Stimulated activated CD4-positive, alpha-beta T cell treated with anti-CD3 and anti-CD28 coated beads, Interleukin-4, amount 100 ng/mL, for 4 hours (primary cell): ENCODE results near the gene CCDC92B.
"Not testable (repeated sequence)": the region's sequence is repeated elsewhere in the genome, so short reads cannot be mapped to it uniquely, and the experiment has no call there.

Experiments used
- DNase-seq, 2 experiments: peaks; one replicate each; pipeline ENCODE4 v3.0.0-alpha.2; 2020

The CCDC92B gene

DNA sequence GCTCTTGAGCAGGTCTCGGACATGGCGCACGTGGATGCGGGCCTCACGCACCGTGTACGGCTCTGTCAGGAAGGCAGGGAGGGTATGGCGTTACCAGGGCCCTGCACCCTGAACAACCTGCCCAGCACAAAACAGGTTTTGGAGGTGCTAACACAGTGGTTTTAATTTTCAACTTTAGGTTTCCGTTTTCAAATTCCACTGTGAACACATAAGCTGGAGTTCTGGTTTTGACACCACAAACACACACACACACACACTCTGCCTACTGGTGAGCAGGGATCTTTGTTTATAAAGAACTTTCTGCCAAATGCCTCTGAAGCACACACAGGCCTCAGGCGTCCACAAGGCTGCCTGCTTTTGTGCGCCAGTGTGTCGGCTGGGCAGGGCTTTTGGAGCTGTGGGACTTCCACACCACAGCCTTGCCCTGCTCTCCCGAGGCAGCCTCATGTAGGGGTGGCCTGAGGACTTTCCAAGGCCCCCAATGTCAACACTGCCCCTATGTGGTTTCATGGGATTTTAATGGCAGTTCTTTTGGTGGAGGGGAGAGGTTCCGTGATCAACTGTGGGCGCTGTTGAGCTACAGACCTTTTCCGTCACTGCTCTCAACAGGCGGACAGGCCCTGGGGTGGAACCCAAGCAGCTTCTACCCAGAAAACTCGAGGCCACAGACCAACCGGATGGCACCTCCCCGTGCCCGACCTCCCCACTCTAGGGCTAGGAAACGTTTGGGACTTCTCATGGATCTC is 47.3 kb downstream of the CCDC92B start:
- DNase-seq, result no peak

DNA sequence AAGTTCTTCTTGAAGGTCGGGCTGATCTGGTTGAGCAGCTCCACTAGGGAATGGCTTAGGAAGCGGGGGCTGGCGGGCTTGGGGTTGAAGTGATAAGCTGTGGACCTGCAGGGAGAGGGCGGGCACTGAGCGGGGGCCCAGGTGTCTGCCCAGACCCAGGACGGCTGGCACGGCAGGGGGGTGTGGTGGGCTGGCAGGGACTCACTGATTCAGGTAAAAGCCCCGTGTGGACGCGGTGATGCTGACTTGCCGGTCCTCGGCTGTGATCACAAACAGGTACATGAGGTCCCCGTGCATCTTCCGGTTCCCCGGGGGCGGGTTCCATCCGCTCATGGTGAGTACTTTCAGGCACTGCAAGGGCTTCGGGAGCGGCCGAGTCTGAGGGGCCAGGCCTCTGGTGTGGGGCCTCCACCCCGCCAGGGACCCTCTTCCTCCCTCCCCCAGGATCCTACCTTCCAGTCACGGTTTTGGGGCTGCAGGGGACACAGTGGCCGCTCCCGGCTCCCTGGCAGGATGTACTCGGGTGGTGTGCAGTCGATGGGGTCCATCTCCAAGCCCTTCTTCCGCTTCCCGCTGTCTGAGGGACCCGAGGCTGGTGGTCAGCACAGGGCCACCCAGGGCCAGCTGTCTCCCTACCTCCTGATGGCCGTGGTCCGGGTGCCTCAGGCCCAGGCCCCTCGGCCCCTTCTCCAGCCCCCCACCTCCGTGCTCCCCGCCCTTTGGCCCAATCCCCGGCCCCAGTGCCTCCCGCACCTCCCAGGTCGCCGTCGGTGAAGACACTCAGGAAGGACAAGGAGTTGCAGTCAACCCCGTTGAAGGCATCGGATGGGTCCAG is 48.1 kb downstream of the CCDC92B start:
- no peak for DNase-seq

DNA sequence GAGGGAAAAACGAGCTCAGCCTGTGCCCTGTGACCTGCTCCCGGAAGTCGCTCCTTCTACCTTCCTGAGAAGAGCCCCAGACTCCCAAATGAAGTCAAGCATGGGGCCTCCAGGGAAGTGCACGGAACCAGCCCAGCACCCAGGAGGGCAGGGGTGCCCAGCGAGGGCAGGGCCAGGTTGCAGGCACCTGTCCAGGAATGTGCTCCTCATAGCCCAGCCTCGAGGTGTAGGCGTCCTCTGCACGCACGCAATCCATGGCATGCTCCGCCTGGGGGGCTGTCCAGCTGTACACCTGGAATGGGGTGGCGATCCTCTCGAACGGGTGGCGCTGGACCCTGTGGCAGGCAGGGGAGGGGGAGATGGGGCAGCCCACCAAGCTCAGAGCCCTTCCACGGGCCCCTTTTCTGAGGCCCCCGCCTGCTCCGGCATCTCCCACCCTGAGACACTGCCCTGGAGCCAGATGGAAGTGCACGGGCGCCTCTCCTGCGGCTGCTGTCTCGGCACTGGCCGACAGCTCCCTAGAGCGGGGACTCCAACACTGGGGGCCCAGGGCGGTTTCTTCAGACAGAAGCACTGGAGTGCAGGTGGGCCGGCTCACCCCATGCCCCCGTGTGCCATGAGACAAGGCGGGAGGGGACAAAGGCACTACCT is 48.8 kb downstream of the CCDC92B start:
- DNase-seq, result no peak

DNA sequence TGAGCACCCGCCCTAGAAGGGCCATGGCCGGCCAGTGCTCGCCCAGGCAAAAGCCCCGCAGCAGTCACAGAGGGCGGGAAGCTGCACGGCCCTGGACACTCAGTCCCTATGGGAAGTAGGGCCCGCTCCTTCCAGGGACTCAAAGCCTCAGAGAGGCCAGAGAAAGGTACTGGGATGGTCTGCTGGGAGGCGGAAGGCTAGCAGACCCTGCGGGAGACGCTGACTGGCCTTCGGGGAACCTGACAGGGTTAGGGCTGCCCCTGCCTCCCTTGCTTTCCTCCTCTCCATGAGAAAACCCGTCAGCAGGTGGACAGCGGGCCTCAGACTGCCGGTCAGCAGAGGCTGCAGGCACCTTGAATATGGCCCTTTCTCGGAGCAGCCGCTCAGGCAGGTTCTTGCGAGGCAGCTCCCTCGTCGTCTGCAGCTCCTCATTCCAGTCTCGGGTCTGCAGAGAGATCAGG is 49.4 kb downstream of the CCDC92B start:
- no peak for DNase-seq

- DNase-seq, result not testable (repeated sequence)
Observed at GRCh38 chr17:2699216-2699805, 50.1 kb downstream of the CCDC92B start.

DNA sequence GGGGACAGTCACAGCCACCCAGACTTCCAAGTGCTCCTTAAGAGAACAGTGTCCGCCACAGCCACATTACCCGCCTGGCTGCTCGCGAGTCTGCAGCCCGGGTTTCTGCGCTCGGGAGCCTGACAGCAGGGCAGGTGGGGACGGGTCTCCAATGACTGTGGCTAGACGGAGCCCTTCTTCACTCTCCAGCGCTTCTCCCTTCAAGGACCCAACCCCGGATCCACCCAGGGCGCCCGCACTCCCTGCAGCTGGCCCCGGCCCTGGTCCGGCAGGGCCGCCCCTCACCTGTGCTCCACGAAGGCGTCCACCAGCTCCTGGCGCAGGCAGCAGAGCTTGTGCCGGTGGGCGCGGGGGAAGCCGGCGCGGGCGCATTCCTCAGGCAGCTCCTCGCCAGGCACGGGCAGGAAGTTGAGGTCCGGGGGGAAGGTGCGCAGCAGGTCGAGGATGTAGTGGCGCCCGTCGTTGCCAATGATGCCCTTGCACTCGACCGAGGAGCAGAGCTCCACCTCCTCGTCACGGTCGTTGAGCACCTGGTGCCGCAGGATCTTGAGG is 51.8 kb downstream of the CCDC92B start:
- DNase-seq, result no peak

- no peak for DNase-seq
Observed at GRCh38 chr17:2695961-2696760, 53.3 kb downstream of the CCDC92B start.

GRCh38 chr17:2695243-2695960 is 54.0 kb downstream of the CCDC92B start:
- DNase-seq, result no peak

DNA sequence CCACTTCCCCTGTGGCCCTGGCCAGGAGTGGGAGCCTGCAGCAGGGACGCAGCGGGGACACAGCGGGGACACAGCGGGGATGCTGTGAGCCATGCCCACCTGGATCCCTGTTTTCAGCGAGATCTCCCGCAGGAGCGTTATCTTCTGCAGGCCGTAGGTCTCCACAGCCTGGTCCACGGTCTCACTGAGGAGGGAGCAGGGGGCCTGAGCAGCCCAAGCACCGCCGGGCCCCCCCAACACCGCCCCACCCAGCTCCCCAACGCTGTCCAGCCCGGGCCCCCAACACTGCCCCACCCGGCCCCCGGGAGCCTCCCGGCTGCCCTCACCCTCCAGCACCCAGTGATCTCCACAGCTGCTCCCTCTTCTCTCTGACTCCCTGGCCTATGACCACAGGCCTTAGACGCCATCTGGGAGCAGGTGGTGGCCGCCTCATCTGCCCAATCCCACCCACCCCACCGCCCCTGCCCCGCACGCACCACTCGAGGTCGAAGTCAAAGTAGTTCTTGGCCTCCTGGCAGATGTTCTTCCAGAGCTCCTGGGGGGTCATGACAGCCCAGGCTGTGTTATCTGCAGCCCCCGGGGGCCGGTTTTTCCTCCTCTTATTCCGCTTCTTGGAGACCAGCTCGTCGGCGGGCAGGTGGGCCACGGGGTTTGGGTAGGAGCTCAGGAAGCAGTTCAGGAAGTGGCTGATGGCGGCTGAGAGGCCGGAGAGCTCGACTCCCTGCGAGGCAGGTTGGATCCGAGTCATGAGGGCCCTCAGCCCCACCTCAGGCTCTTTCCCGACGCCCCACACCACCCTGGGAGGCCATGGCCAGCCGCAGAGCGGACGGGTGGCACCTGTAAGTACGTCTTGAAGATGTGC is 54.8 kb downstream of the CCDC92B start:
- no peak for DNase-seq

- DNase-seq, result no peak
Observed at GRCh38 chr17:2693561-2694380, 55.7 kb downstream of the CCDC92B start.

GRCh38 chr17:2692781-2693135 is 56.7 kb downstream of the CCDC92B start:
- DNase-seq, result no peak

DNA sequence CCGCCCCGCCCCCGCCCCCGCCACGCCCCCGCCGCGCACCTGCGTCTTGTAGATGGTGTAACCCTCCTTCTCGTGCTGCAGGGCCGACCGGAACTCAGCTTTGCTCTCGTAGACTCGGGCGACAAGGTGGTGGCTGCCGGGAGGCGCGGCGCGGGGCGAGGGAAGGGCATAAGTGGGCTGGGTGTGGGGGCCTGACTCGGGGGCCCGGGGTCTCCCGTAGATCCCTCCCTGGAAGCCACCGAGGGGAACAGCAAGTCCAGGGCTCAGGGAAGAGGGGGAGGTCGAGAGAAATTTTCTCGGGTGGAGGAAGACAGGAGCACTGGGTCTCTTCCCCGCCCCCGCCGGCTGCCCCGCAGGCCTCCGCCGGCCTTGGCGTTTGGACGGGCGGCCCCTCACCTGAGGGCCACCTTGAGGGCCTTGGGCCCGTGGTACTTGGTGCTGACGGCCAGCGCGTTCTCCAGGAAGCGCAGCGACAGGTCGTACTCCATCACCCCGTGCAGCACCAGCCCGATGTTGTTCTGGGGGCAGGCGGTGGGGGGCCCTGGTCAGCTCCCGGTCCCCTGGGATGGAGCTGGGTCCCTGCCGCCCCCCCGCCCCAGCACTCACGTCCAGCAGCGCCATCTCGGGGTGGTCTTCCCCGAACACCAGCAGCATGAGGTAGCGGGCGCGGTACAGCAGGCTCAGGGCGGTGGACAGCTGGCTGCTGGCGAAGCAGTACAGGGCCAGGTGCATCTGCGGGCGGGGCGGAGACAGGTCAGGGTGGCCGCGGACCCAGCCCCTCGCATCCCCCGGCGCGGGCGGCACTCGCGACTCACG is 57.3 kb downstream of the CCDC92B start:
- no peak for DNase-seq

GRCh38 chr17:2691069-2691871 is 58.2 kb downstream of the CCDC92B start:
- DNase-seq, result no peak

DNA sequence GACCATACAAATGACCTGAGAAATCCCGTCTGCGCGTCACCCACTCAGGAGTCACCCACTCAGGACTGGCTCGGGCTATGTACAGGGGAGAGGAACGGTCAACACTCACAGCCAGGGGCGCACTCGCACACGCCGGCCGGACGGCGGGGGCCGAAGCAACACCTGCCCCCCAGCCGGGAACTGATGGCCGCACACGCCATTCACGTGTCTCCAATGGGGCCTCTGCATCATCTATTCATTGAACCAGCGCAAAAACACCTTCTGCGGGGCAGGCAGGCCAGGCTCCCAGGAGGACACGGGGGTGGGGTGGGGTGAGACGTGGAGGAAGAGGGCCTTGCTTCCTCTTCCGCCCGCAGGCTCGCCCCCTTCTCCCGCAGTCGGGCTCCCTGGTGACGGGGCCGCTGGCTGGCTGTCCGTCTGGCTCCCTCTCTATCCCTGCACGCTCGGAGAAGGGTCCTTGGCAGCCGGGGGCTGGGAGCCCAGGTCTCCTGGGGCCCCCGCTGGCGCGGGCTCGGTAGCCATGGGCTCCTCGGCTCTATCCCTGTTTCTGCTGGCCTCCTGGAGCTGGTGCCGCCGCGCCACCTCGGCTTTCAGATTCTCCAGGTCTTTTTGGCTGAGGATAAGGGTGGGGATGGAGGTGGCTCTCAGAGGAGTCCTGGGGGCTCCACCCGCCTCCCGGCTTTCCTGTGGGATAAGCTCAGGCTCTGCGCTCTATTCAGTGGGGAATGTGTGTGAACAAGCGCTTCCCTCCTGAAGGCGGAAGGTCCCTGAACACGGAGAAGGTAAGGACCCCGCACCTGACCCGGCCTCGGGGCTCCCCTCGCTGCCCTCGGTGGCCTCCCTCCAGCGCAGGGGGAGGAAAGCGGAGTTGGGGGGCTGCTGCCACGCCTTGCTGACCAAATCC is 59.0 kb downstream of the CCDC92B start:
- DNase-seq, result no peak

DNA sequence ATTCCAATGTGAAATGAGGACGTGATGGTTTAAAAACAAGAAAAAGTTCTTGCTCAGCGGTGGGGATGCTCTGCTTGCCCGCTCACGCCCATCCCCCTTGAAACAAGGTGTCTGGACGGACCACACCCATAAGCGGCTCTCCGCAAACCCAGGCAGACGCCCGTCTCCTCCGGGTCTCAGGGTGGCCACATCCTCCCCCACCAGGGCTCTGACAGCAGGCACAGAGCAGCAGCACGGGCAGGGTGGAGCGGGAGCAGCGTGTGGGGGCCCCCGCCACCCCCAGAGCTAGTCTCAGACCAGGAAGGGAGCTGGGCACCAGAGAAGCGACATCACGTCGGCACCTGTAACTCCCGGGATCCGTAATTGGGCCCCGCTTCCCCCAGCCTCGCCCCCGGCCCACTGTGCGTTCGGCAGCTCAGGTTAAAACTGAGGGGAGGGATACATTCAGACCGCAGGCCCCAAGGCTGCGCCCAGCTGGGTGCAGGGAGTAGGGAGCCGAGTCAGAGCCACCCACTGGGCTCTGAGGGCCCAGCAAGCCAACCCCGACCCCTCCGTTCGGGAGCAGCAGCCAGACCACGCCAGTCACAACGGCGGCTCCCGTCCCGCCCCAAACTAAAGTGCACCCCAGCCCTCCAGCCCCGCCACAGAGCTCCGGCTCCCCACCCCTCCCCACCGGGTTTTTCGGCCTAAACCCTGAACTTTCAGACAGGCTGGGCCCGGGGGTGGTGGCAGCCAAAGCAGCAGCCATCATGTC is 59.9 kb downstream of the CCDC92B start:
- no peak for DNase-seq
